DMS153 treated with DMSO at 0.1 percent for 48 hours (cell line): ENCODE results near the gene PIP5K1A.
"Not testable (repeated sequence)": the region's sequence is repeated elsewhere in the genome, so short reads cannot be mapped to it uniquely, and the experiment has no call there.

Experiments used
- DNase-seq: peaks from one replicate; lab custom pipeline; 2025; ENCODE audit not compliant: unreplicated experiment; lab: John Stamatoyannopoulos, UW

Gene PIP5K1A

GRCh38 chr1:151189637-151190445, 8.5 kb upstream of the PIP5K1A start, which contains the start of gene VPS72:
Gene VPS72, minus strand, starts transcription at chr1:151190197. Its CDS starts 76 bp downstream, at chr1:151190121.
- DNase-seq: peak; percentile 94

DNA sequence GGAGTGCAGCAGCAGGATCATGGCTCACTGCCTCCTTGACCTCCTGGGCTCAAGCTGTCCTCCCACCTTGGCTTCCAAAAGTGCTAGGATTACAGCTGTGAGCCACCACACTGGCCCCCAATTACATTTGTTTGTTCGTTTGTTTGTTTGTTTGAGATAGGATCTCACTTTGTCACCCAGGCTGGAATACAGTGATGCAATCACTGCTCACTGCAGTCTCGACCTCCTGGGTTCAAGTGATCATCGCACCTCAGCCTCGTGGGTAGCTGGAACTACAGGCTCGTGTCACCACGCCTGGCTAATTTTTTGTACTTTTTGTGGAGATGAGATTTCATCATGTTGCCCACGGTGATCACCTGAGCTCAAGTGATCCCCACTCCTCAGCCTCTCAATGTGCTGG, 6.3 kb upstream of the PIP5K1A start:
- no peak for DNase-seq

GRCh38 chr1:151193304-151193703, 5.0 kb upstream of the PIP5K1A start:
- no peak for DNase-seq

DNA sequence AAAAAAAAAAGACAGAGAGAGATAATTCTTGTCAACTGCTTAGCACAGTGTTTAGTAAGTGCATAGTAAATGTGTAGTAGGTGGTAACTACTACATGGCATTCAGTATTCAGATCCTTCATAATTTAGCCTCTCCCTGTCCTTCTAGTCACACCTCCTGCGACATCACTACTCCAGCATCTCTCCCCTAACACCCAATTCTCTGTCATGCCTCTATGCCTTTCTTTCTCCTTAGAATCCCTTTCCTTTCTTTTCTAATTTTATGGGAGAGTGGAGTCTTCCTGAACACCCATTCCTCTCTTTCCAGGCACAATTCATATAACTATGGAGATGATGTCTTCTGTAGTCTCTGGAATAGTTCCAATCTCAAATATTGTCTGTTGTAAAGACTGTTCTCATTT, 4.5 kb upstream of the PIP5K1A start:
- DNase-seq: no peak

GRCh38 chr1:151194894-151195594, 3.3 kb upstream of the PIP5K1A start:
- DNase-seq: not testable (repeated sequence)

- peak; percentile 90 for DNase-seq
Observed at GRCh38 chr1:151196292-151196800, 2.0 kb upstream of the PIP5K1A start.

DNA sequence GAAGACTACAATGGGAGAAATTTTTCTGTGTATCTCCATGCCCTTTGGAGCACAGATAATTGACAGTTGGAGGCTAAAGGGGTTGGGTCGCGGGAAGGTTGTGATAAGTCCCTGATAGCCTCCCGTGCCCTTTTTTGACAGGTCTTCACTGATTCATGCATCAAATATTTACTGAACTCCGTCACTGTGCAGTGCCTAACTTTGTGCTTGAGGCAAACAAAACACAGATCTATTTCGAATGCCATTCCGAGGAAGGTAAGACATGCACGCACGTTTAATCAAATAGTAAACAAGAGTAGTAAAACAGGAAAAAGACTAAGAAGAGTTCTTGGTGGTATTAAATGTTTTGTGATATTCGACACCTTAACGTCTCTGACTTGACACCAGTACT, 494 bp upstream of the PIP5K1A start:
- DNase-seq: peak; percentile 53

DNA sequence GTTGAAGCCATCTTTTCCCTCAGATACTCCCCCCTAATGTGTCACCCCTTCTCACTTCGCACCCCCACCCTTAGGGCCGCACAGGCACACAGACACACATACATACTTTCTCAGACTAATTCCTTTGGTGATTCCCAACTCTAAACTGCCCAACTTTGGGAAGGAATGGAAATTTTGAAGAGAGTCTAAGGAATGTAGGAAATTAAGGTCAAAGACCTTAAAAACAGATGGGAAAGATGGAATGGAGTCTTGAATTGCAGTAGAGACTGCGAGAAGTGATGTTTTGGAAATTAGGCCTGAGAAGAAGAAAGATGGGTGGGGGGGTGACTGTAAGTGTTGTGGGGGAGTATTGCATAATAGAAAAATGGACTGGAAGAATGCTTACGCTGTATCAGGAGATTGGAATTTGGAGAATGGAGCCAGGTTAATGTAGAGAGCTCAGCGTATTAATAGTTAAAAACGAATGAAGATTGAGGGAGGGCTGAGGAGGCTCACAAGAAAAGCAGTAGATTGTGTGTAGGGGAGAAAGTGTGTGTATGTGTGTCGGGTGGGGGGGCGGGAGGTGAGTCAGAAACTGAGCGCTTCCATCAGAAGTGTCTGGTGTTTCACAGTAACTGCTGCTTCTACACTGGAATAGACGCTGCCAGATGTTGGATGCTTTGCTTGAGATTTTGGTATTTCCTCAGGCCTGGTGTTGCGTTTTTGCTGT, 1.7 kb downstream of the PIP5K1A start:
- DNase-seq: no peak

DNA sequence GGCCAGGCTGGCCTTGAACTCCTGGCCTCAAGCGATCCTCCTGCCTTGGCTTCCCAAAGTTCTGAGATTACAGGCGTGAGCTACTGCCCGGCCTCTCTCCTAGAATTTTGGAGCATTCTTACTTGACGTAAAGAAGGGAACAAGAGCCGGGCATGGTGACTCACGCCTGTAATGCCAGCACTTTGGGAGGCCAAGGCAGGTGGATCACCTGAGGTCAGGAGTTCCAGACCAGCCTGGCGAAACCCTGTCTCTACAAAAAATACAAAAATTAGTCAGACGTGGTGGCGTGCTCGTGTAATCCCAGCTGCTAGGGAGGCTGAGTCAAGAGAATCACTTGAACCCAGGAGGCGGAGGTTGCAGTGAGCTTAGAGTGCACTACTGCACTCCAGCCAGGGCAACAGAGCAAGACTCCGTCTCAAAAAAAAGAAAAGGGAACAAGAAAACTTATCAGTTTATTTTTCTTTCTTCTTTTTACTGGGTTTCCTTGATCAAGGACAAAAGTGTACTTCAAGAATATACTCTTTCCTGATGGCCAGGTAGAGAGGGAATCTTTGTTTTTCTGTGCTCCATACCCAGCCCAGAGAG, 7.1 kb downstream of the PIP5K1A start:
- DNase-seq: not testable (repeated sequence)

GRCh38 chr1:151210830-151211229, 12.5 kb downstream of the PIP5K1A start:
- DNase-seq: no peak

- DNase-seq: no peak
Observed at GRCh38 chr1:151211972-151212705, 13.8 kb downstream of the PIP5K1A start.

- no peak for DNase-seq
Observed at GRCh38 chr1:151213560-151213959, 15.2 kb downstream of the PIP5K1A start.

DNA sequence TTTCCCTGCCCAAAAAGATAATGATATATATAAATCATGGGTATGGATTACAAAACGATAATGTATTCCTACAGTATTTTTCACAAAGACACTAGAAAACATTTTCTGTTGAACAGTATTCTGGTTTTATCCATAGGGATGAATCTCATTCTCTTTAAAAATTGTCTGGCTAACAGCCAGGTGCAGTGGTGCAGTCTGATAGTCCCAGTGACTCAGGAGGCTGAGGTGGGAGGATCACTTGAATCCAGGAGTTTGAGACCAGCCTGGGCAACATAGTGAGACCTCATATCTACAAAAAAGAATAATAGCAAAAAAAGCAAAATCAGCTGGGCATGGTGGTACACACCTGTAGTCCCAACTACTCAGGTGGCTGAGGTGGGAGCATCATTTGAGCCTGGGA, 23.3 kb downstream of the PIP5K1A start:
- DNase-seq: no peak

- DNase-seq: no peak
Observed at GRCh38 chr1:151222130-151222529, 23.8 kb downstream of the PIP5K1A start.

DNA sequence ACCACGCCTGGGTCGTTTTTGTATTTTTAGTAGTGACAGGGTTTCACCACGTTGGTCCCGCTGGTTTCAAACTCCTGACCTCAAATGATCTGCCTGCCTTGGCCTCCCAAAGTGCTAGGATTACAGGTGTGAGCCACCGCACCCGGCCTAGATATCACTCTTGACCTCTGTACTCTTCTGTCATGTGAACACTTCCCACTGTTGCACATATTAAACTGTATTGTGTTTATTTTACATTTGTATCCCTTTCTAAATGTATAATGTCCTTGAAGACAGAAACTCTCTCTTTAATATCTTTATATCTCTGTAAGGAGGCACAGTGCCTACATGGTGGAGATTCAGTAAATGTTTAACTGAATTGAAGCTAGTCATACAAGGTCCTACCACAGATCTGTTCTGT, 36.9 kb downstream of the PIP5K1A start:
- DNase-seq: no peak

DNA sequence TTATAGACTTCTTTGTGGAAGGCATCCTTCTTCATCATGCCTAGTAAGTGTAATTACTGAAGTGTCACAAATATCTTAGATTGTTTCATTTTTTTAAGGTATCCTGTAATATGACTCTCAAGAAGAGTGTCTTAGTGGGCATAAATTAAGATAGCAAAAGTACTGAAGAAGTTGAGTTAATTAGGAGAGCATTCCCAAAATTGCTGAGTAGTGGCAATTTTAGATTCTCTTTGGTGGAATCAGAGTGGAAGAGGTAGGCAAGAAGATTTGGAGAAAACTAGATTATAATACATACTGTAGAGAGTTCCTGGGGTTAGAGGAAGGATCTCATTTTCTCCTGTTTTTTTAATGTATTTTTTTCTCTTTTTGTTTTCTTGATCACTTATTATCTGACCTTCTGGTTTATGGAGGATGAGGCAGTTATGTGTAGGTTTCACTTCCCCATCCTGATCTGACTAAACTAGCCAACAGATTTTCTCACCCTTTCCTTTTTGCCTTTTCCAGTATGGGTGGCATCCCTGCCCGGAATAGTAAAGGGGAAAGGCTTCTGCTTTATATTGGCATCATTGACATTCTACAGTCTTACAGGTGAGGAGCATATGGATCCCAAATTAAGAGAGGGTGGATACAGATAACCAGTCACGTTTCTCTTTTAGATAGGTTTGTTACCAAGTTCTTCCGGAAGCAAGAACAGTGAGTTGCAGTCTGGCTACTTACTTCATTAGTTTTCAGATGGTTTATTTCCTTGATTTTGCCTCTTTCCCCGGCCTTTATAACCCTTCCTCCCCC, 39.5 kb downstream of the PIP5K1A start:
- no peak for DNase-seq

- no peak for DNase-seq
Observed at GRCh38 chr1:151238467-151238739, 40.1 kb downstream of the PIP5K1A start.

GRCh38 chr1:151242442-151242841, 44.1 kb downstream of the PIP5K1A start:
- DNase-seq: no peak

DNA sequence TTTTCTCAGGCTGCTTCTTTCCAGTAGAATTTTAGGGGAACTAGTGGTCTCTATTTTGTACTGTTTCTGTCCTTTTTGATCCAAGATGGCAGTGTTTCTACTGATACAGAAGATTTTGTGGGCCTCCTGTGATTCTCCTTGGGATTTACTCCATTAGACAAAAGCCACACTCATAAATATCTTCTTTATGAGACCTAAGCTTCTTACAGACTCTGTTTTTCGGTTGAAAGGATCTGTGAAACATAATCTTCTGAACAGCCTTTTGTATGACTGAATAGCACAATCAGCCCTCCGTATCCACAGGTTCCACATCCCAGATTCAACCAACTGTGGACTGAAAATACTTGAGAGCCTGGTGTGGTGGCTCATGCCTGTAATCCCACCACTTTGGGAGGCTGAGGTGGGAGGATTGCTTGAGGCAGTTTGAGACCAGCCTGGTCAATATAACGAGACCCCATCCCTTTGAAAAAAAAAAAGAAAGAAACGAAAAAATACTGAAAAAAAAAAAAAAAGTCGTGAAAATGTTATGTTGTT, 45.4 kb downstream of the PIP5K1A start:
- DNase-seq: no peak

GRCh38 chr1:151246786-151247185, 48.4 kb downstream of the PIP5K1A start:
- DNase-seq: no peak
